ENCODE results near the gene MYLK2. TPM values are rescaled to one million over a fixed set of nuclear protein-coding genes. Genes with fewer than 3 reads are reported as not detected.

The MYLK2 gene
- total RNA-seq, 4 donors from 2014 or later, result 0.16 TPM; not detected in 3

GRCh38 chr20:31851240-31851955 lies 32.2 kb downstream of the MYLK2 start:
- H3K27ac ChIP-seq, result no peak overlapping the region
- in situ Hi-C loops (cut with MboI; ENCODE audit: low pct_ligation_motif_present in 1 of 4, low pct_unique_long_range_greater_than_20kb in 1 of 4, low sequenced_read_pairs in 3 of 4) (loop anchor here in 1 of 4 donors (10.0 kb wide), 1 partner anchor 113 kb away; the partner anchor contains the start of gene XKR7), intact Hi-C loops (cut with DNase I; ENCODE audit: low total_unique reads) (no loop called here)
- H3K4me3 ChIP-seq, result no peak overlapping the region
- no peak for TF ChIP-seq CTCF (IDR thresholded peaks at IDR 0.05)
- TF ChIP-seq POLR2AphosphoS5 (IDR thresholded peaks at IDR 0.05), result no peak
- no peak for TF ChIP-seq EP300 (IDR thresholded peaks at IDR 0.05; ENCODE audit: low read depth)
- H3K9me3 ChIP-seq, result no peaks in the 10 kb centered on the region
- no peak for DNase-seq
- peaks cover 39% of the 10 kb centered on the region for H3K27me3 ChIP-seq
- WGBS, 2 donors (ENCODE audit: low coverage in 1 of 2), result 68 to 71% methylated on average over 8 to 11 of the region's 11 CpGs
- no peaks in the 10 kb centered on the region for H3K36me3 ChIP-seq
- H3K4me1 ChIP-seq, result peaks cover 0 to 5% (median 0%) of the 10 kb centered on the region in 4 donors

GRCh38 chr20:31853481-31853880 lies 34.3 kb downstream of the MYLK2 start:
- Histone ChIP-seq H3K4me1 (peaks cover 0 to 5% (median 0%) of the 10 kb centered on the region in 4 donors), H3K9me3 (no peaks in the 10 kb centered on the region), H3K27ac (no peak overlapping the region), H3K27me3 (peaks cover 46% of the 10 kb centered on the region), H3K4me3 (no peak overlapping the region), H3K36me3 (no peaks in the 10 kb centered on the region)
- in situ Hi-C loops (cut with MboI; ENCODE audit: low pct_ligation_motif_present in 1 of 4, low pct_unique_long_range_greater_than_20kb in 1 of 4, low sequenced_read_pairs in 3 of 4) (loop anchor here in 1 of 4 donors (10.0 kb wide), 1 partner anchor 111 kb away; the partner anchor contains the start of gene XKR7), intact Hi-C loops (cut with DNase I; ENCODE audit: low total_unique reads) (no loop called here)
- no peak for DNase-seq
- no peak for TF ChIP-seq CTCF (IDR thresholded peaks at IDR 0.05)
- no peak for TF ChIP-seq POLR2AphosphoS5 (IDR thresholded peaks at IDR 0.05)
- no peak for TF ChIP-seq POLR2A (IDR thresholded peaks at IDR 0.05)
- TF ChIP-seq EP300 (IDR thresholded peaks at IDR 0.05; ENCODE audit: low read depth), result no peak
- 58 to 72% methylated on average over 4 to 7 of the region's 7 CpGs for WGBS, 2 donors (ENCODE audit: low coverage in 1 of 2)

GRCh38 chr20:31856516-31856915 lies 37.4 kb downstream of the MYLK2 start:
- peaks cover 10 to 19% (median 14%) of the 10 kb centered on the region in 4 donors for H3K4me1 ChIP-seq
- TF ChIP-seq POLR2A (IDR thresholded peaks at IDR 0.05) (no peak), EP300 (IDR thresholded peaks at IDR 0.05; ENCODE audit: low read depth) (no peak), CTCF (IDR thresholded peaks at IDR 0.05) (no peak), POLR2AphosphoS5 (IDR thresholded peaks at IDR 0.05) (no peak)
- 56 to 78% methylated on average over 3 of the region's 3 CpGs for WGBS, 2 donors (ENCODE audit: low coverage in 1 of 2)
- in situ Hi-C loops (cut with MboI; ENCODE audit: low pct_ligation_motif_present in 1 of 4, low pct_unique_long_range_greater_than_20kb in 1 of 4, low sequenced_read_pairs in 3 of 4) (loop anchor here in 1 of 4 donors (10.0 kb wide), 1 partner anchor 108 kb away; the partner anchor contains the start of gene XKR7), intact Hi-C loops (cut with DNase I; ENCODE audit: low total_unique reads) (no loop called here)
- H3K36me3 ChIP-seq, result no peaks in the 10 kb centered on the region
- no peak overlapping the region for H3K4me3 ChIP-seq
- no peak for DNase-seq
- H3K27ac ChIP-seq, result no peak overlapping the region
- peaks cover 58% of the 10 kb centered on the region for H3K27me3 ChIP-seq
- no peaks in the 10 kb centered on the region for H3K9me3 ChIP-seq

GRCh38 chr20:31857861-31858759 lies 39.0 kb downstream of the MYLK2 start:
- intact Hi-C loops (cut with DNase I; ENCODE audit: low total_unique reads), result loop anchor here (2.0 kb wide), 1 partner anchor 95 kb away; the partner anchor contains the start of gene PDRG1
- Histone ChIP-seq H3K4me1 (peaks cover 10 to 19% (median 14%) of the 10 kb centered on the region in 4 donors), H3K27ac (no peak overlapping the region), H3K9me3 (no peaks in the 10 kb centered on the region), H3K36me3 (no peaks in the 10 kb centered on the region), H3K27me3 (peaks cover 47% of the 10 kb centered on the region), H3K4me3 (no peak overlapping the region)
- no peak for DNase-seq
- 40 to 72% methylated on average over 1 to 15 of the region's 15 CpGs for WGBS, 2 donors (ENCODE audit: low coverage in 1 of 2)
- in situ Hi-C loops (cut with MboI; ENCODE audit: low pct_ligation_motif_present in 1 of 4, low pct_unique_long_range_greater_than_20kb in 1 of 4, low sequenced_read_pairs in 3 of 4), result loop anchor here in 1 of 4 donors (10.0 kb wide), 1 partner anchor 107 kb away; the partner anchor contains the start of gene XKR7
- TF ChIP-seq CTCF (IDR thresholded peaks at IDR 0.05) (no peak), EP300 (IDR thresholded peaks at IDR 0.05; ENCODE audit: low read depth) (no peak), POLR2A (IDR thresholded peaks at IDR 0.05) (no peak), POLR2AphosphoS5 (IDR thresholded peaks at IDR 0.05) (no peak)
